GM18511 (cell line): ENCODE results near the gene PAEP.
"Not testable (repeated sequence)": the region's sequence is repeated elsewhere in the genome, so short reads cannot be mapped to it uniquely, and the experiment has no call there.

Experiments
- ATAC-seq: cut with Tn5 transposase; IDR thresholded peaks from one replicate; pipeline ENCODE4 v1.9.1; 2021; ENCODE audit warnings: mild to moderate bottlenecking, moderate library complexity; ENCODE audit not compliant: unreplicated experiment

Gene PAEP

GRCh38 chr9:135549478-135550343, 11.8 kb upstream of the PAEP start:
- ATAC-seq = not testable (repeated sequence)

DNA sequence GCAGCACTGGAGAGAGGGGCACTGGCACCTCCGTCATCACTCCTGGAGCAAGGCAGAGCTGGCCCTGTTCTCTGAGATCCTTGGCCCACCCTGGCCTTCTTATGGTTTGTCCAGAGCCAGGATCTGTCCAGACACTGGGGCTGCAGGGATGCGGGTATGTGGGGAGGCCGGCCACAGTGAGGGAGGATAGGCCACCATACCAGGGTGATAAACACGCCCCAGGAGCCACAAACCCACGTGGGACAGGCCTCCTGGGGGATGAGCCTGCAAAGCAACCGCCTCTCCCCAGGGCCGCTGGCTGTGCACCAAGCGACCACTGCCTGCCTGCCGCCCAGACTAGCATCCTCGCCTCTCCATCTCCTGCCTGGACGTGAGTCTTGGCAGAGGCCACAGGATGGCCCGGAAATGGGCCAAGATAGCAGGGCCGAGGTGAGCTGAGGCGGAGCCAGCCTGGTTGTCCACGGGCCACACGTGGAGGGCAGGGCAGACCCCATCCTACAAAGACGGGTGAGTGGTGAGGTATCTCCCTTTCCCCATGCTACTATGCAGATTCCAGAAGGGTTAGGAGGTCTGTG, 11.1 kb upstream of the PAEP start:
- ATAC-seq = no peak

- ATAC-seq = no peak
Measured at GRCh38 chr9:135551031-135551430, 10.5 kb upstream of the PAEP start.

GRCh38 chr9:135551456-135551855, 10.1 kb upstream of the PAEP start:
- no peak for ATAC-seq

- no peak for ATAC-seq
Measured at GRCh38 chr9:135552021-135552697, 9.4 kb upstream of the PAEP start.

DNA sequence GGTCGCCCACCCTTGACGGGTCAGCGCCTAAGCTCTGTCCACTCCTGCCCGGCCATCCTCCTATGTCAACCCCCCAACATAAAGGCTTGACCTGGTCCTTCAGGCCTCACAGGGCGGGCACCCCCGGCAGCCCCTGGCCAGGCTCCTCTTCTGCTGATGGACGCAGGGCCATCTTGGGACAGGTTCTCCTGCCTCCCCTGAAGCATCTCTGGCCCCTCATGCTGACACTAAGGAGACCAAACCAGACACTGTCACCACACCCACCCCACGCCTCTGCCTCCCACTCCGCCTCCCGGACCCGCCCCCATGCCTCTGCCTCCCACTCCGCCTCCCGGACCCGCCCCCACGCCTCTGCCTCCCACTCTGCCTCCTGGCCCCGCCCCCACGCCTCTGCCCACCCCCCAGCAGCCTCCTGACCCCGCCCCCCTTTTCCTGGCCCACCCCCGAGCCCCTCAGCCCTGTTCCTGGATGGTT, 8.8 kb upstream of the PAEP start:
- no peak for ATAC-seq

DNA sequence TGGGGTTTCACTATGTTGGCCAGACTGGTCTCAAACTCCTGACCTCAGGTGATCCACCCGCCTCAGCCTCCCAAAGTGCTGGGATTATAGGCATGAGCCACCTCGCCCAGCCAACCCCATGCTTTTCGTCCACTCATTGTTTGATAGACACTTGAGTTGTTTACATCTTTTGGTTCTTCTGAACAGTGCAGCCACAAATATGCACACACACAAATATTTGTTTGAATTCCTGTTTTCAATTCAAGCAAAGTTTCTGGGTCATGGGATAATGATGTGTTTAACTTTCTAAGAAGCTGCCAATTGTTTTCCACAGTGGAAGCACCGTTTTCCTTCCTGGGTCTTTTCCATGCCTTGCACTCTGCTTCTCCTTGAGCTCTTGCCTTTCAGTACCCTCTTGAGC, 6.8 kb upstream of the PAEP start:
- ATAC-seq = no peak

DNA sequence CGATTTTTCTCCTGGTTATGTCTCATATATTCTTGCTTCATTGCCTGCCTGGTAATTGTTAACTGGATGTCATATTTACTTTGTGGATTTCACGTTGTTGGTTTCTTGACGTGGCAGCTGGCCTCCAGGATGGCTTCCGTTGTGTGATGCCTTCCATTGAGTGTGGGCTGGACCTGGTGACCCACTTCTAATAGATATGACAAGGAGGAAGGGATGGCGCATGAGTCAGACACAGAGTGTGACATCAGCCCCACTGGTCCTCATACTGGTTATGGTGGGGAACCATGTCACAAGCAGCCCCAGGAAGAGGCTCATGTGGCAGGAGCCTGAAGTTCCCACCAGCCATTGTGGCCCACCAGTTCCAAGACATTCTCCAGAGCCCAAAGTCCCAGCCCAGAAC, 6.4 kb upstream of the PAEP start:
- ATAC-seq = no peak

DNA sequence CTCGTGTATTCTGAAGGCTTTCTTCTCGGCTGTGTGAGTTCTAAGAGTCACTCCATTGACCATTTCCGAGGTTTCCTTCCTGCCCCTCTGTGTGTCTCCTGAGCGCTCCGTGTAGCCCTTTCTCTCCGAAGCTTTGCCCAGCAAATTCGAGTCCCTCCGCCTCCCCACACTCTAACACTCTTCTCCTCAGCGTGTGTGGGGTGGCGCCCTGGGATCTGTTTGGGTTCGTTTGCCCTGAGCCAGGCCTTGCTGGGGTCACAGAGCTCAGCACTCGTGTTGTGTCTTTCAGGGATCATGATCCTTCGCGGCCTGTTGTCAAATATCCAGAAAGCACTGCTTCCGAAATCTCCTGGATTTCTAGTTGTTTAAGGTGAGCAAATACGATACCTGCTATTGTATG, 5.6 kb upstream of the PAEP start:
- no peak for ATAC-seq

DNA sequence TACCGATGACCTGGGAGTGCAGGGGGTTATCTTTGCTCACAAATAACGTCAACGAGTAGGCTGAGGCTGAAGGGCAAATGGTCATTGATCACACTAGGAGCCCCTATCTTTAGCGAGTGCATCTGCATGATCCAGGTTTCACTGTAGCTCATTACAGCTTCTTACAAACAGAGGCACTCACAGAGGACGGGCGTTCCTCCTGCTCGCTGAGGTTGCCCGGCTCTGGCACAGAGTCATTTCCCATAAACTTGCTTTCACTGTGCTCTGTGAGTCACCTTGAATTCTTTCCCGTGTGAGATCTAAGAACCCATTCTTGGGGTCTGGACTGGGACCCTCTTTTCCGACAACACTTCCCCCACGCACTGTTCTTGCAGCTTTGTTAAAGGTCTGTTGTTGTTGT, 1.9 kb upstream of the PAEP start:
- ATAC-seq = no peak

DNA sequence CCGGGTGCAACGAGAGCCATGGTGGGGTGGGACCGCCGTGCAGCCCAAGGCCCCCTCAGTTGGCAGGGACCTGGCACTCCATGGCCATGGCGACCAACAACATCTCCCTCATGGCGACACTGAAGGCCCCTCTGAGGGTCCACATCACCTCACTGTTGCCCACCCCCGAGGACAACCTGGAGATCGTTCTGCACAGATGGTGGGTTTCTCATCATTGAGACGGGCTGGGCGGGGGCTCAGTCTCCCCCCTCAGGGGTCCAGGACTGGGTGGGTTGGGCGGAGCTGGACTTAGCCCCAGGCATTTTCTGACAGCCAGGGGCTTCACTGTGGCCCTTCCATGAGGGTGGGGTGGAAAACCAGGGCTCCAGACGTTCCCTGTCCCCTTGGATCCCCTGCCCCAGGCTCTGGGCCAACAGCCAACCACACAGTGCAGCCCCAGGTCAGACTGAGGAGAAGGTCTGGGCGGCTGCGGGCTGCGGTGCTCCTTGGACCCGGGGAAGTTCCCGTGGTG, 734 bp downstream of the PAEP start:
- no peak for ATAC-seq

DNA sequence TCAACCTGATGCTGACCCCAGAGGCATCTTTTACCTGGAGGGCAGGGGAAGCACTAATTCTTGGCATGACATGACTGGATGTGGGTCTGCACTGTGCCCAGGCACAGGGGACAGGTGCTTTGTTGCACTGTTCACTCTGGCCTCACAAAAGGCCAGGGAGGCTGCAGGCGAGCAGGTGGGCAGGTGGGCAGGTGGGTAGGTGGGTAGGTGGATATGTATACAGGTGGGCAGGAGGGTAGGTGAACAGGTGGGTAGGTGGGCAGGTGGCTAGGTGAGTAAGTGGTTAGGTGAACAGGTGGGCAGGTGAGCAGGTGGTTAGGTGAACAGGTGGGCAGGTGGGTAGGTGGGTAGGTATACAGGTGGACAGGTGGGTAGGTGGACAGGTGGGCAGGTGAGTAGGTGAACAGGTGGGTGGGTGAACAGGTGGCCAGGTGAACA, 1.5 kb downstream of the PAEP start:
- no peak for ATAC-seq

- ATAC-seq = no peak
Measured at GRCh38 chr9:135563858-135564257, 2.3 kb downstream of the PAEP start.

DNA sequence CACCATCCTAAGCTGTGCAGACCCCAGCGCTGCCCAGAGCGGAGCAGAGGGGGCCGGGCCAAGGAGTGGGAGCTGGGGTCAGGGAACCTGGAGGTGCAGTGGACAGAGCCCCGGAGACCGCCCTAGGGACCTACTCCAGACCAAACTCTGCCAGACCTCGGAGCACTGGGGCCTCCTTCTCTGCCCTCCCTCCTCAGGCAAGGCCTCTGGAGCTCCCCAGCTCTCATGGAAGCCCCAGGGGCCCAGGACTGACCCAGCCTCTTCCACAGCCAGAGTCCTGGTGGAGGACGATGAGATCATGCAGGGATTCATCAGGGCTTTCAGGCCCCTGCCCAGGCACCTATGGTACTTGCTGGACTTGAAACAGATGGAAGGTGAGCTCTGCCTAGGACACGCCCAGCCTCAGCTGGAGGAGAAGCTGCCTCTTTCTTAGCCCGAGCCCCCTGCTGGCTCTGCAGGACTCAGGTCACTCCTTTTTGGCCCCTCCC, 3.6 kb downstream of the PAEP start:
- no peak for ATAC-seq

DNA sequence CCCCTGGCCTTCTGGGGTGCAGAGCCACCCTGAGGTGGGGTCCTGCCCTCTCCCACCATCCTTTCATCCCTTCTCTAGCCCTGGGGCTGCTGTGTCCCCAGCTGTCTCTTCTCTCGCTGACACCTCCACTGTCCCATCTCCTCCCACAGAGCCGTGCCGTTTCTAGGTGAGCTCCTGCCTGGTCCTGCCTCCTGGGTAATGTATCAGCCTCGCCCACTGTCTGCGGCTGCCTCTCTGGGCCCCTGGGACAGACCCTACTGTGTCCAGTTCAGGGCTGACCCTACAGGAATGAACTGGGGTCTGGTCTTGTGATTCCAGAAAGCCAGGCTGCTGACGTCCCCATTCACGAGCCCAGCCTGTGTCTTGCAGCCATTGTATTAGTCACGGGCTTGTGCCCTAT, 4.1 kb downstream of the PAEP start:
- ATAC-seq = no peak

- ATAC-seq = no peak
Measured at GRCh38 chr9:135566552-135566951, 5.0 kb downstream of the PAEP start.

- no peak for ATAC-seq
Measured at GRCh38 chr9:135567311-135567710, 5.8 kb downstream of the PAEP start.

GRCh38 chr9:135568026-135568425, 6.5 kb downstream of the PAEP start:
- ATAC-seq = no peak

DNA sequence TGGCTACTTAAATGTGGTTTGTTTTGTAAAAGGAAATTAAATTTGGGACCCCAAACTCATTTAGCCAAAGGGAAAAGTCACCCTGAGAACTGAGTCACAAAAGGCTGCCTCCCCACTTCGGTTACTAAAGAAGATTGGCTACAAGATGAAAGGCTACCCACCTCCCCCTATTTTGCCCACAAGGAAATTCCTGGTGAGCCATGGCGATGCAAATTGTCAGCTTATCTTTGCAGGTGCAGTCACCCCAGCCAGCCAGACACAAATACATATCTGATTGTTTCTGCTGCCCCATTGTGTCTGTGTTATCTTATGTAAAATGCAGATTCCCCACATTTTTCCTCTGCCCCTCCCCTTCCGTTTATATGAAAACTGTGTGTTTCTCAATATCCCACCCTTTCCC, 8.9 kb downstream of the PAEP start:
- no peak for ATAC-seq

DNA sequence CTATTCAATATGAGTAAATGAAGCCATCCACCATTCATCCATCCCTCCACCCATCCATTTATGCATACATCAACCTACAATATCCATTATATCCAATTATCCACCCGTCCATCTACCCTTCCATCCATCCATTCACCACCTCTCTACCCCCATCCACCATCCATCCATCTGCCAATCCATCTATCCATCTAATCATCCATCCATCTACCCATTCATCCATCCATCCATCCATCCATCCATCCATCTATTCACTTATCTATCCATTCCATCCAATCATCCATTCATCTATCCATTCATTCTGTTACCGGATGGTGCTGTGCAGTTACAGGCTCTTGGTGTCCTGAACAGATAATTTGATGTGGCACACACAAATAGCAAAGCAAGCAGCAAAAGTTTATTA, 10.7 kb downstream of the PAEP start:
- no peak for ATAC-seq

DNA sequence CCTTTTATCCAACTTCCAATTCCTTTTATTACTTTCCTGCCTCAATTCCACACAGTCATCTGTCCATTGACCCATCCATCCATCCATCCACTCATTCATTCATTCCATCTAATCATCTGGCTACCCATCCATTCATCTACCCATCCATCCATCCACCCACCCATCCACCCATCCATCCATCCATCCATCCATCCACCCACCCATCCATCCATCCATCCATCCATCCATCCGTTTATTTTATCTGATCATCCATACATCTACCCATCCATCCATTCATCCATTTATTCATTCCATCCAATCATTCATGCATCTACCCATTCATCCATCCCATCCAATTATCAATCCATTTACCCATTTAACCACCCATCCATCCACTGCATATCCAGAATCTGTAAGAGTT, 11.6 kb downstream of the PAEP start:
- ATAC-seq = no peak

DNA sequence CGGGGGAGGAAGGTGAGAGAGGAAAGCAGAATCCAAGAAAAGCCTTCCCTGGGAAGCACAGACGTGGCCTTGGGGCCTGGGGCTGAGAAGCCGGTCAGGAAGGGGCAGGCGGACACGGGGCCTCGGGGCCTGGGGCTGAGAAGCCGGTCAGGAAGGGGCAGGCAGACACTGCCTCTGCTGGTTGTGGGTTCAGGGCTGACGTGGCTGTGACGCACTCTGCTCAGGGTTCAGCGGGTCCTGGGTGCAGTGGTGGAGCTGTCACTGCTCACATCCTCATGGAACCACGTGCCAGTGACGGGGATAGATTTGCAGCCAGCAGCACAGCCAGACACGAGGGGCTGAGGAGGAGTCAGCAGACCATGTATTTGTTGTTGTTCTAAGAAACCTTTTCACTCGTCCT, 12.8 kb downstream of the PAEP start:
- ATAC-seq = no peak
